HL-60/S4 treated with retinoic acid at 250 ng/mL for 4 days and 3 days (cell line): ENCODE measurements around the gene FOXL1.

Experiments
- in situ Hi-C: fragments of 300-500 bp; cut with MboI; formaldehyde crosslinking; loops from 2 replicates; pipeline ENCODE4 v1.7.0; 2022; ENCODE audit warnings: low sequenced_read_pairs

The FOXL1 gene

GRCh38 chr16:86578061-86578599 is at the start of gene FOXL1:
FOXL1 (plus strand) TSS chr16:86578549; CDS start chr16:86578724, 175 bp downstream.
- in situ Hi-C loops = no loop called here

- in situ Hi-C loops = no loop called here
Observed at GRCh38 chr16:86529160-86529559, 49.2 kb upstream of the FOXL1 start.

GRCh38 chr16:86530251-86531190 is 47.8 kb upstream of the FOXL1 start:
- in situ Hi-C loops = no loop called here

- in situ Hi-C loops = no loop called here
Observed at GRCh38 chr16:86531191-86531545, 47.2 kb upstream of the FOXL1 start.

- in situ Hi-C loops = no loop called here
Observed at GRCh38 chr16:86531641-86532525, 46.5 kb upstream of the FOXL1 start.

GRCh38 chr16:86532526-86532815 is 45.9 kb upstream of the FOXL1 start:
- in situ Hi-C loops = no loop called here

- in situ Hi-C loops = no loop called here
Observed at GRCh38 chr16:86533076-86533475, 45.3 kb upstream of the FOXL1 start.

GRCh38 chr16:86533767-86534351 is 44.5 kb upstream of the FOXL1 start:
- in situ Hi-C loops = no loop called here

GRCh38 chr16:86534779-86535615 is 43.4 kb upstream of the FOXL1 start:
- in situ Hi-C loops = no loop called here

GRCh38 chr16:86536621-86537020 is 41.7 kb upstream of the FOXL1 start:
- in situ Hi-C loops = no loop called here

- in situ Hi-C loops = no loop called here
Observed at GRCh38 chr16:86537486-86537885, 40.9 kb upstream of the FOXL1 start.

GRCh38 chr16:86538196-86538780 is 40.1 kb upstream of the FOXL1 start:
- in situ Hi-C loops = no loop called here

GRCh38 chr16:86540894-86541293 is 37.5 kb upstream of the FOXL1 start:
- in situ Hi-C loops = no loop called here

GRCh38 chr16:86541560-86541959 is 36.8 kb upstream of the FOXL1 start:
- in situ Hi-C loops = no loop called here

- in situ Hi-C loops = no loop called here
Observed at GRCh38 chr16:86542756-86543750, 35.3 kb upstream of the FOXL1 start.

GRCh38 chr16:86545481-86545880 is 32.9 kb upstream of the FOXL1 start:
- in situ Hi-C loops = no loop called here

GRCh38 chr16:86545954-86546637 is 32.3 kb upstream of the FOXL1 start:
- in situ Hi-C loops = no loop called here

- in situ Hi-C loops = no loop called here
Observed at GRCh38 chr16:86546638-86547013, 31.7 kb upstream of the FOXL1 start.
